Astrocyte (in vitro differentiated cells and primary cell): ENCODE results near the gene MYO15A. TPM values are rescaled to one million over a fixed set of nuclear protein-coding genes. Genes with fewer than 3 reads are reported as not detected.

Experiments
- DNase-seq: peaks from one replicate; pipeline ENCODE4 v3.0.0-alpha.2; 2010; ENCODE audit warnings: low read depth
- FAIRE-seq: peaks from 2 replicates; lab custom pipeline; 2011; peaks lifted over from hg19 to GRCh38; lab: Jason Lieb, UNC
- H2AFZ ChIP-seq: 2 replicates; pipeline ENCODE4 v1.6.0; 2012; ENCODE audit warnings: low read depth, low read length, inconsistent platforms
- H3K27ac ChIP-seq: 2 replicates; pipeline ENCODE4 v1.5.1; 2011; ENCODE audit warnings: low read depth, low read length, inconsistent platforms
- H3K27me3 ChIP-seq: 2 replicates; pipeline ENCODE4 v1.6.0; 2011; ENCODE audit warnings: low read length, inconsistent platforms; ENCODE audit not compliant: insufficient read depth
- H3K36me3 ChIP-seq: 2 replicates; pipeline ENCODE4 v1.5.1; 2011; ENCODE audit warnings: low read length, inconsistent platforms; ENCODE audit not compliant: insufficient read depth
- H3K4me1 ChIP-seq: 2 replicates; pipeline ENCODE4 v1.5.1; 2011; ENCODE audit warnings: low read length, inconsistent platforms; ENCODE audit not compliant: insufficient read depth
- H3K4me2 ChIP-seq: 2 replicates; pipeline ENCODE4 v1.6.0; 2012; ENCODE audit warnings: low read length, inconsistent platforms
- H3K4me3 ChIP-seq: 2 replicates; pipeline ENCODE4 v1.5.1; 2011; ENCODE audit warnings: low read depth, mild to moderate bottlenecking, low read length, inconsistent platforms; ENCODE audit not compliant: insufficient read depth
- H3K79me2 ChIP-seq: 2 replicates; pipeline ENCODE4 v1.6.0; 2012; ENCODE audit warnings: mild to moderate bottlenecking, low read length, inconsistent platforms; ENCODE audit not compliant: insufficient read depth
- H3K9ac ChIP-seq: 2 replicates; pipeline ENCODE4 v1.6.0; 2012; ENCODE audit warnings: mild to moderate bottlenecking, low read length, inconsistent platforms
- H3K9me3 ChIP-seq: 2 replicates; pipeline ENCODE4 v1.5.1; 2012; ENCODE audit warnings: low read depth, mild to moderate bottlenecking, low read length, inconsistent platforms; ENCODE audit not compliant: insufficient read depth
- H4K20me1 ChIP-seq: 2 replicates; pipeline ENCODE4 v1.6.0; 2012; ENCODE audit warnings: low read length, inconsistent platforms; ENCODE audit not compliant: insufficient read depth
- H3K27ac Mint-ChIP-seq: one replicate; pipeline ENCODE4 v1.8.0; 2021; ENCODE audit warnings: mild to moderate bottlenecking, mixed read lengths; ENCODE audit not compliant: unreplicated experiment
- H3K27me3 Mint-ChIP-seq: one replicate; pipeline ENCODE4 v1.8.0; 2021; ENCODE audit warnings: low read depth, mixed read lengths; ENCODE audit not compliant: unreplicated experiment
- H3K36me3 Mint-ChIP-seq: one replicate; pipeline ENCODE4 v1.8.0; 2021; ENCODE audit warnings: low read depth, mixed read lengths; ENCODE audit not compliant: unreplicated experiment
- H3K4me1 Mint-ChIP-seq: one replicate; pipeline ENCODE4 v1.8.0; 2021; ENCODE audit warnings: low read depth, mixed read lengths; ENCODE audit not compliant: unreplicated experiment
- H3K4me3 Mint-ChIP-seq: one replicate; pipeline ENCODE4 v1.8.0; 2021; ENCODE audit warnings: mild to moderate bottlenecking, moderate library complexity, mixed read lengths; ENCODE audit not compliant: unreplicated experiment
- H3K9me3 Mint-ChIP-seq: one replicate; pipeline ENCODE4 v1.8.0; 2021; ENCODE audit warnings: mild to moderate bottlenecking, mixed read lengths; ENCODE audit not compliant: unreplicated experiment
- EZH2 ChIP-seq: IDR thresholded peaks from 2 replicates; pipeline ENCODE4 v1.6.1; 2012; ENCODE audit warnings: mild to moderate bottlenecking, low read length, inconsistent platforms; ENCODE audit not compliant: insufficient read depth
- total RNA-seq: library from RNA; stranded (reverse); gene quantifications from 2 replicates; pipeline ENCODE4 v1.2.1, GENCODE V29; 2021
- TF ChIP-seq, protein P1 (sequence below): IDR thresholded peaks from 2 replicates; pipeline ENCODE4 v1.5.1; 2011; ENCODE audit warnings: low read depth, mild to moderate bottlenecking, inconsistent platforms, low read length, moderate library complexity; ENCODE audit not compliant: insufficient read depth

The MYO15A gene
- total RNA-seq, 1 donor from 2014 or later = 0.32 TPM

DNA sequence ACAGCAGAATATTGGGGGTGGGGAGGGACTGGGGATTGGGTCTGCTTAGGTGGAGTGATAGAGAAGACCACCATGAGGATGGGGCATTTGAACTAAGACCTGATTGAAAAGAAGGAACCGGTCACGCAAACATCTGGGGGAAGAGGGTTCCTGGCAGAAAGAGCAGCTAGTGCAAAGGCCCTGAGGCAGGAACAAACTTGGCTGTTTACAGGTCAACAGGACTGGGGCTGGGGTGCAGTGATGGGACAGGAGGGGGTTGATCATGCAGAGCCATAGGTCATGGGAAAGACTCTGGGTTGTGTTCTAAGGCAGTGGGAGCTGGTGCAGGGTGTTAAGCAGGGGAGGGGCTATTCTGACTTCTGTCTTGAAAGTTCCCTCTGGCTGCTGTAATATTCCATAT, 18.9 kb upstream of the MYO15A start:
- Histone ChIP-seq H3K27ac (no peak overlapping the region), H3K4me1 (peaks cover 8% of the 10 kb centered on the region), H3K9ac (no peak overlapping the region), H3K4me2 (peak overlapping the region; percentile 88), H3K79me2 (peaks cover 40% of the 10 kb centered on the region), H3K27me3 (no peaks in the 10 kb centered on the region), H3K4me3 (no peak overlapping the region), H2AFZ (no peak overlapping the region), H3K36me3 (peaks cover 7% of the 10 kb centered on the region), H4K20me1 (peaks cover 23% of the 10 kb centered on the region), H3K9me3 (no peaks in the 10 kb centered on the region)
- FAIRE-seq (no peak), DNase-seq (no peak)
- TF ChIP-seq EZH2 = no peak
- TF ChIP-seq, protein P1, sequence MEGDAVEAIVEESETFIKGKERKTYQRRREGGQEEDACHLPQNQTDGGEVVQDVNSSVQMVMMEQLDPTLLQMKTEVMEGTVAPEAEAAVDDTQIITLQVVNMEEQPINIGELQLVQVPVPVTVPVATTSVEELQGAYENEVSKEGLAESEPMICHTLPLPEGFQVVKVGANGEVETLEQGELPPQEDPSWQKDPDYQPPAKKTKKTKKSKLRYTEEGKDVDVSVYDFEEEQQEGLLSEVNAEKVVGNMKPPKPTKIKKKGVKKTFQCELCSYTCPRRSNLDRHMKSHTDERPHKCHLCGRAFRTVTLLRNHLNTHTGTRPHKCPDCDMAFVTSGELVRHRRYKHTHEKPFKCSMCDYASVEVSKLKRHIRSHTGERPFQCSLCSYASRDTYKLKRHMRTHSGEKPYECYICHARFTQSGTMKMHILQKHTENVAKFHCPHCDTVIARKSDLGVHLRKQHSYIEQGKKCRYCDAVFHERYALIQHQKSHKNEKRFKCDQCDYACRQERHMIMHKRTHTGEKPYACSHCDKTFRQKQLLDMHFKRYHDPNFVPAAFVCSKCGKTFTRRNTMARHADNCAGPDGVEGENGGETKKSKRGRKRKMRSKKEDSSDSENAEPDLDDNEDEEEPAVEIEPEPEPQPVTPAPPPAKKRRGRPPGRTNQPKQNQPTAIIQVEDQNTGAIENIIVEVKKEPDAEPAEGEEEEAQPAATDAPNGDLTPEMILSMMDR = no peak
- peaks cover 10% of the 10 kb centered on the region for H3K36me3 Mint-ChIP-seq
- H3K4me1 Mint-ChIP-seq = peaks cover 7% of the 10 kb centered on the region
- H3K9me3 Mint-ChIP-seq = no peaks in the 10 kb centered on the region
- H3K27me3 Mint-ChIP-seq = no peaks in the 10 kb centered on the region
- no peak overlapping the region for H3K27ac Mint-ChIP-seq
- peak overlapping the region; percentile 68 for H3K4me3 Mint-ChIP-seq

DNA sequence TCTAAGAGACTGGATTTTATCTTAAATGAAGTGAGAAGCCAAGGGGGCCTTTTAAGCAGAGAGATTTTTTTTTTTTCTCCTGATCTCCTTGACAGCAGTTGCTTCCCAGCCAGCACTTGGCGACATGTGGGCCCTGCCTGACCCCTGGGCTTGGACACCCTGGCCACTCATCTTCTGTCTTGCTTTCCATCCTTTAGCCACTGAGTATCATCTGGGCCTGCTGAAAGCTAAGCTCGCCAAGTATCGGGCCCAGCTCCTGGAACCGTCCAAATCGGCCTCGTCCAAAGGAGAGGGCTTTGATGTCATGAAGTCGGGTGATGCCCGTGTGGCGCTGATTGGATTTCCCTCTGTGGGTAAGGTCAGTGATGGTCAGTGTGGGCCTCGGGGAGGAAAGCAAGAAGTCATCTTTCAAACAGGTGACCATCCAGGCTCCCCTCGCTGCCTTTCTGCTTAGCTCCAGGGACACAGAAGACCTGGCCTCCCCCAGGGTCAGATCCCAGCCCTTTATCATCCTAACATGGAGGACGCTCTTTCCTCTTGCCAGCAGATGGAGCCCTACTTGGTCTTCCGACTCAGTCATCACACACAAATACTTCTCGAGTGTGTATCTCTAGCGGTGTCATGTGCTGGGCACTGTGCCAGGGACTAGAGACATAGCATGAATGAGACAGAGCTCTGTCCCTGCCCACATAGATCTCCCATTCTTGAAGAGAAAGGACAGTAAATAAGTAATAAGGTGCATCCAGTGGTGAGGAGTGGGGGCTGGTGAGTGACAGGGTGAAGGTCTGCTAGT, 14.7 kb upstream of the MYO15A start:
- H3K9ac ChIP-seq = no peak overlapping the region
- FAIRE-seq (no peak), DNase-seq (peak; percentile 67)
- no peaks in the 10 kb centered on the region for H3K9me3 Mint-ChIP-seq
- H3K9me3 ChIP-seq = no peaks in the 10 kb centered on the region
- H3K4me3 Mint-ChIP-seq = no peak overlapping the region
- peaks cover 15% of the 10 kb centered on the region for H3K36me3 Mint-ChIP-seq
- H3K4me1 ChIP-seq = peaks cover 1% of the 10 kb centered on the region
- no peak overlapping the region for H3K4me3 ChIP-seq
- no peak overlapping the region for H3K27ac ChIP-seq
- peaks cover 2% of the 10 kb centered on the region for H3K4me1 Mint-ChIP-seq
- TF ChIP-seq EZH2 = no peak
- TF ChIP-seq, protein P1 = peak; percentile 55
- H3K27me3 ChIP-seq = no peaks in the 10 kb centered on the region
- H3K27ac Mint-ChIP-seq = no peak overlapping the region
- H3K27me3 Mint-ChIP-seq = no peaks in the 10 kb centered on the region
- H3K4me2 ChIP-seq = no peak overlapping the region
- peaks cover 15% of the 10 kb centered on the region for H3K36me3 ChIP-seq
- no peak overlapping the region for H2AFZ ChIP-seq
- peaks cover 48% of the 10 kb centered on the region for H4K20me1 ChIP-seq
- H3K79me2 ChIP-seq = peaks cover 25% of the 10 kb centered on the region

DNA sequence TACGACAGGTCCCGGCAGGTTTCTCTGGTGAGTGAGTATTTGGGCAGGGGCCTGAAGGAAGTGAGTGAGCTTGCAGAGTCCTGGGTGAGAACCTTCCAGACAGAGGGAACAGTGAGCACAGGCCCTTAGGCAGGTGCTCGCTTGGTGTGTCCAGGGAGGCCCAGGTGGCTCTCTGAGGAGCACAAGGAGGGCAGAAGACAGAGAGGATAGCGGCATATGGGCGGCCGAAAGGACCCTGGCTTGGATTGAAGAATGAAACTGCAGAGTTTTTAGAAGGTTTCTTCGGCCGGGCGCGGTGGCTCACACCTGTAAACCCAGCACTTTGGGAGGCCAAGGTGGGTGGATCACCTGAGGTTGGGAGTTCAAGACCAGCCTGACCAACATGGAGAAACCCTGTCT, 14.1 kb upstream of the MYO15A start:
- H3K4me3 ChIP-seq = no peak overlapping the region
- no peak overlapping the region for H3K9ac ChIP-seq
- H2AFZ ChIP-seq = no peak overlapping the region
- H3K9me3 ChIP-seq = no peaks in the 10 kb centered on the region
- Mint-ChIP-seq H3K36me3 (peaks cover 20% of the 10 kb centered on the region), H3K4me3 (no peak overlapping the region), H3K9me3 (no peaks in the 10 kb centered on the region), H3K27ac (no peak overlapping the region), H3K4me1 (no peaks in the 10 kb centered on the region), H3K27me3 (no peaks in the 10 kb centered on the region)
- peaks cover 52% of the 10 kb centered on the region for H4K20me1 ChIP-seq
- no peak for TF ChIP-seq EZH2
- TF ChIP-seq, protein P1 = no peak
- DNase-seq = no peak
- H3K79me2 ChIP-seq = peaks cover 19% of the 10 kb centered on the region
- H3K27ac ChIP-seq = no peak overlapping the region
- H3K4me2 ChIP-seq = no peak overlapping the region
- no peaks in the 10 kb centered on the region for H3K4me1 ChIP-seq
- no peak for FAIRE-seq
- H3K27me3 ChIP-seq = no peaks in the 10 kb centered on the region
- H3K36me3 ChIP-seq = peaks cover 18% of the 10 kb centered on the region
